GM12892 (cell line): ENCODE measurements around the gene HTRA3.

Experiments used
- POLR2A ChIP-seq: IDR thresholded peaks from 2 replicates; pipeline ENCODE4 v1.6.1; 2011; ENCODE audit warnings: low read depth, low read length, control low read depth
- POLR2AphosphoS5 ChIP-seq: IDR thresholded peaks from 2 replicates; pipeline ENCODE4 v1.6.1; 2011; ENCODE audit warnings: low read depth, low read length, control low read depth

GRCh38 chr4:8324640-8325239 is 55.2 kb downstream of the HTRA3 start:
- no peak for TF ChIP-seq POLR2A
- no peak for TF ChIP-seq POLR2AphosphoS5
